CD14-positive monocyte (primary cell): ENCODE data around the gene FOXA1. TPM values are rescaled to one million over a fixed set of nuclear protein-coding genes. Genes with fewer than 3 reads are reported as not detected.

Experiments
- DNase-seq, 3 donors: peaks; one replicate each; pipeline ENCODE4 v3.0.0-alpha.2; 2011 to 2022
- H2AFZ ChIP-seq: 2 replicates; pipeline ENCODE4 v1.6.0; 2012; ENCODE audit warnings: mild to moderate bottlenecking, low read depth, low read length, inconsistent platforms; ENCODE audit not compliant: insufficient read depth, poor library complexity, severe bottlenecking
- H3K27ac ChIP-seq, 2 donors: 1 replicate in 1 of 2; 2 replicates in 1 of 2; pipeline ENCODE4 v1.5.1; 2012 to 2013; ENCODE audit warnings: low read length in 2 of 2, control low read depth in 1 of 2, inconsistent platforms in 1 of 2, low read depth in 1 of 2, mild to moderate bottlenecking in 1 of 2
- H3K27me3 ChIP-seq, 2 donors: one replicate each; pipeline versions ENCODE4 v1.6.0 to v1.6.1; 2011 to 2013; ENCODE audit warnings: low read length in 2 of 2; ENCODE audit not compliant: control insufficient read depth in 2 of 2, insufficient read depth in 2 of 2
- H3K36me3 ChIP-seq, 2 donors: replicated peaks in 1 of 2; 1 replicate in 1 of 2; 2 replicates in 1 of 2; pipeline versions ENCODE4 v1.5.1 to v1.6.1; 2012 to 2013; ENCODE audit warnings: low read length in 2 of 2, control low read depth in 1 of 2, inconsistent platforms in 1 of 2, mild to moderate bottlenecking in 1 of 2; ENCODE audit not compliant: insufficient read depth in 2 of 2, control insufficient read depth in 1 of 2
- H3K4me1 ChIP-seq, 2 donors: 1 replicate in 1 of 2; 2 replicates in 1 of 2; pipeline versions ENCODE4 v1.5.1 to v1.6.1; 2012 to 2013; ENCODE audit warnings: low read length in 2 of 2, control low read depth in 1 of 2, inconsistent platforms in 1 of 2, mild to moderate bottlenecking in 1 of 2, moderate library complexity in 1 of 2; ENCODE audit not compliant: insufficient read depth in 2 of 2, control insufficient read depth in 1 of 2
- H3K4me2 ChIP-seq: replicated peaks from 2 replicates; pipeline ENCODE3; 2012; ENCODE audit warnings: low read length, moderate library complexity, mild to moderate bottlenecking; ENCODE audit not compliant: poor library complexity, severe bottlenecking; ENCODE audit errors: extremely low read depth
- H3K4me3 ChIP-seq, 3 experiments: fragments of 200-600 bp in 1 of 3; sonication (generic) in 1 of 3; replicated peaks in 1 of 3; 1 replicate in 2 of 3; 2 replicates in 1 of 3; pipeline ENCODE4 v1.5.1; 2011 to 2013; ENCODE audit warnings: low read length in 3 of 3, mild to moderate bottlenecking in 3 of 3, control low read depth in 2 of 3, low read depth in 2 of 3, inconsistent platforms in 1 of 3, moderate library complexity in 1 of 3
- H3K79me2 ChIP-seq: 2 replicates; pipeline ENCODE4 v1.6.0; 2012; ENCODE audit warnings: mild to moderate bottlenecking, control low read depth, inconsistent platforms, low read length, moderate library complexity; ENCODE audit not compliant: insufficient read depth
- H3K9ac ChIP-seq: 2 replicates; pipeline ENCODE4 v1.6.0; 2017; ENCODE audit warnings: low read length, mild to moderate bottlenecking; ENCODE audit not compliant: insufficient read depth, poor library complexity, severe bottlenecking
- H3K9me3 ChIP-seq, 2 donors: replicated peaks in 1 of 2; 1 replicate in 1 of 2; 2 replicates in 1 of 2; pipeline versions ENCODE4 v1.5.1 to v1.6.1; 2012 to 2013; ENCODE audit warnings: low read length in 2 of 2, control low read depth in 1 of 2; ENCODE audit not compliant: control insufficient read depth in 1 of 2, insufficient read depth in 1 of 2
- H4K20me1 ChIP-seq: 2 replicates; pipeline ENCODE4 v1.6.0; 2012; ENCODE audit warnings: mild to moderate bottlenecking, low read length, control low read depth, moderate library complexity; ENCODE audit not compliant: insufficient read depth
- H3K27ac Mint-ChIP-seq, 7 donors: one replicate each; pipeline ENCODE4 v1.8.0; 2020; ENCODE audit warnings: mild to moderate bottlenecking in 7 of 7, mixed read lengths in 7 of 7, moderate library complexity in 6 of 7, inconsistent platforms in 2 of 7
- H3K27me3 Mint-ChIP-seq, 3 donors: one replicate each; pipeline ENCODE4 v1.8.0; 2021 to 2022; ENCODE audit warnings: low read depth in 3 of 3, mild to moderate bottlenecking in 3 of 3, mixed read lengths in 3 of 3, moderate library complexity in 3 of 3, inconsistent platforms in 1 of 3
- H3K36me3 Mint-ChIP-seq, 2 donors: one replicate each; pipeline ENCODE4 v1.8.0; 2020; ENCODE audit warnings: mixed read lengths in 2 of 2, inconsistent platforms in 1 of 2, mild to moderate bottlenecking in 1 of 2
- H3K4me1 Mint-ChIP-seq: one replicate; pipeline ENCODE4 v1.8.0; 2020; ENCODE audit warnings: mild to moderate bottlenecking, mixed read lengths
- H3K4me3 Mint-ChIP-seq, 2 donors: one replicate each; pipeline ENCODE4 v1.8.0; 2020; ENCODE audit warnings: mild to moderate bottlenecking in 2 of 2, mixed read lengths in 2 of 2, moderate library complexity in 1 of 2
- H3K9me3 Mint-ChIP-seq, 7 donors: one replicate each; pipeline ENCODE4 v1.8.0; 2020 to 2022; ENCODE audit warnings: mixed read lengths in 7 of 7, mild to moderate bottlenecking in 6 of 7, moderate library complexity in 6 of 7, inconsistent platforms in 2 of 7
- CTCF ChIP-seq: fragments of 200-600 bp; IDR thresholded peaks from one replicate; pipeline ENCODE4 v1.8.0; 2022; ENCODE audit warnings: antibody characterized with exemption, mild to moderate bottlenecking
- WGBS: methylation state at CpG from one replicate; pipeline ENCODE4 v1.1.5; 2013; ENCODE audit warnings: missing lambda C conversion rate; ENCODE audit not compliant: insufficient coverage; 5-methylcytosine and 5-hydroxymethylcytosine counted together
- intact Hi-C, 2 donors: fragments of 100-400 bp; cut with micrococcal nuclease; formaldehyde crosslinking; loops; one replicate each; pipeline versions ENCODE4 v1.15.0 to v1.15.1; 2023
- polyA plus RNA-seq, 3 donors: library from polyadenylated mRNA; depleted of rRNA in 1 of 3; unstranded in 2 of 3; stranded (reverse) in 1 of 3; fragments of 300-500 nt in 2 of 3; fragments of >200 nt in 1 of 3; fragmentation: Illumina TruSeq in 2 of 3; gene quantifications; 1 replicate in 2 of 3; 2 replicates in 1 of 3; pipeline ENCODE4 v1.2.3, GENCODE V29; 2012 to 2021

The FOXA1 gene
- polyA plus RNA-seq, 3 donors = 0.09 TPM; not detected in 2

- H3K9ac ChIP-seq = no peak overlapping the region
- no peak overlapping the region for H3K27ac Mint-ChIP-seq
Measured at GRCh38 chr14:37573356-37573755, 21.7 kb downstream of the FOXA1 start.

GRCh38 chr14:37571391-37571790 is 23.7 kb downstream of the FOXA1 start:
- 80% methylated on average over 1 of the region's 4 CpGs for WGBS
- Histone ChIP-seq H3K4me2 (no peak overlapping the region), H3K9ac (no peak overlapping the region), H3K79me2 (no peaks in the 10 kb centered on the region), H3K4me1 (no peaks in the 10 kb centered on the region), H3K36me3 (no peaks in the 10 kb centered on the region), H2AFZ (no peak overlapping the region), H3K27me3 (peaks cover 0 to 6% of the 10 kb centered on the region in 2 donors), H3K27ac (no peak overlapping the region), H3K9me3 (no peaks in the 10 kb centered on the region), H3K4me3 (no peak overlapping the region), H4K20me1 (no peaks in the 10 kb centered on the region)
- H3K4me1 Mint-ChIP-seq = no peaks in the 10 kb centered on the region
- H3K4me3 Mint-ChIP-seq = no peak overlapping the region
- H3K36me3 Mint-ChIP-seq = no peaks in the 10 kb centered on the region
- intact Hi-C loops = no loop called here
- peaks cover 0 to 12% (median 4%) of the 10 kb centered on the region in 3 donors for H3K27me3 Mint-ChIP-seq
- DNase-seq = no peak
- H3K27ac Mint-ChIP-seq = no peak overlapping the region
- peaks cover 0 to 4% (median 1%) of the 10 kb centered on the region in 7 donors for H3K9me3 Mint-ChIP-seq
- no peak for TF ChIP-seq CTCF

More at GRCh38 chr14:37573356-37573755, 21.7 kb downstream of the FOXA1 start:
- no peaks in the 10 kb centered on the region for H3K4me1 ChIP-seq
- no peaks in the 10 kb centered on the region for H3K36me3 ChIP-seq
- no peak overlapping the region for H3K27ac ChIP-seq
- no peak overlapping the region for H2AFZ ChIP-seq
- H3K4me1 Mint-ChIP-seq = no peaks in the 10 kb centered on the region
- intact Hi-C loops = no loop called here
- peaks cover 0 to 14% (median 4%) of the 10 kb centered on the region in 3 donors for H3K27me3 Mint-ChIP-seq
- no peak overlapping the region for H3K4me3 ChIP-seq
- peaks cover 0 to 4% (median 1%) of the 10 kb centered on the region in 7 donors for H3K9me3 Mint-ChIP-seq
- H3K4me3 Mint-ChIP-seq = no peak overlapping the region
- H3K36me3 Mint-ChIP-seq = no peaks in the 10 kb centered on the region
- peaks cover 0 to 10% of the 10 kb centered on the region in 2 donors for H3K27me3 ChIP-seq
- 100% methylated on average over 1 of the region's 2 CpGs for WGBS
- no peaks in the 10 kb centered on the region for H3K9me3 ChIP-seq
- H4K20me1 ChIP-seq = no peaks in the 10 kb centered on the region
- H3K4me2 ChIP-seq = no peak overlapping the region
- no peak for DNase-seq
- H3K79me2 ChIP-seq = no peaks in the 10 kb centered on the region
- no peak for TF ChIP-seq CTCF
